GM12878 (cell line): Measurements from ENCODE around the gene MYG1. TPM values are rescaled to one million over a fixed set of nuclear protein-coding genes. Genes with fewer than 3 reads are reported as not detected.
A peak's percentile ranks its signal among the peaks of the same experiment; 100 is the strongest.

ENCODE experiments used
- ATAC-seq: fragments of 200-7000 bp; cut with Tn5 transposase; 3 replicates; pipeline ENCODE4 v1.9.1; 2020; ENCODE audit warnings: mild to moderate bottlenecking, moderate library complexity
- BruUV-seq: library from RNA; stranded (reverse); fragments of 400-500 nt; replicated peaks from 2 replicates; lab custom pipeline; 2021; lab: Mats Ljungman, UMichigan
- CTCF ChIA-PET: fragments of 300-600 bp; sonication (Branson Sonifier 250); formaldehyde crosslinking; extraction: SDS; loops from one replicate; lab custom pipeline; 2021; ENCODE audit warnings: inconsistent platforms; lab: Yijun Ruan, JAX
- POLR2A ChIA-PET: fragments of 350-600 bp; formaldehyde crosslinking; extraction: SDS; loops from one replicate; lab custom pipeline; 2021; ENCODE audit warnings: inconsistent platforms; lab: Charles Lee
- RAD21 ChIA-PET: fragments of 300-600 bp; sonication (Branson Sonifier 250); formaldehyde crosslinking; loops from one replicate; lab custom pipeline; 2023; ENCODE audit warnings: antibody characterized with exemption; ENCODE audit not compliant: unreplicated experiment; lab: Charles Lee
- SMC1A ChIA-PET: fragments of 300-600 bp; sonication (Branson Sonifier 250); formaldehyde crosslinking; loops from one replicate; lab custom pipeline; 2023; ENCODE audit not compliant: unreplicated experiment, uncharacterized antibody; lab: Charles Lee
- DNase-seq: peaks from one replicate; pipeline ENCODE4 v3.0.0-alpha.2; 2011; ENCODE audit warnings: low read depth, low spot score
- FAIRE-seq: peaks from 3 replicates; lab custom pipeline; 2011; peaks lifted over from hg19 to GRCh38; lab: Jason Lieb, UNC
- H2AFZ ChIP-seq: 2 replicates; pipeline ENCODE4 v1.6.0; 2011; ENCODE audit warnings: low read depth, low read length, control low read depth; ENCODE audit not compliant: control insufficient read depth
- H3K27ac ChIP-seq: 2 replicates; pipeline ENCODE4 v1.5.1; 2011; ENCODE audit warnings: control low read depth; ENCODE audit not compliant: control insufficient read depth, insufficient read depth
- H3K27me3 ChIP-seq, 2 experiments: replicated peaks in 1 of 2; 2 replicates each; pipeline versions ENCODE4 v1.6.0 to v1.6.1; 2011; ENCODE audit warnings: low read length in 1 of 2; ENCODE audit not compliant: control insufficient read depth in 2 of 2, insufficient read depth in 2 of 2
- H3K36me3 ChIP-seq, 2 experiments: 2 replicates each; pipeline ENCODE4 v1.5.1; 2011; ENCODE audit warnings: low read length in 1 of 2; ENCODE audit not compliant: control insufficient read depth in 2 of 2, insufficient read depth in 2 of 2
- H3K4me1 ChIP-seq: 2 replicates; pipeline ENCODE4 v1.6.1; 2011; ENCODE audit warnings: mild to moderate bottlenecking, low read length, moderate library complexity, mixed read lengths; ENCODE audit not compliant: control insufficient read depth, insufficient read depth
- H3K4me2 ChIP-seq: 2 replicates; pipeline ENCODE4 v1.6.0; 2011; ENCODE audit warnings: control low read depth; ENCODE audit not compliant: control insufficient read depth, insufficient read depth
- H3K4me3 ChIP-seq: fragments of 200-600 bp; sonication (generic); 2 replicates; pipeline ENCODE4 v1.5.1; 2016
- H3K79me2 ChIP-seq: 2 replicates; pipeline ENCODE4 v1.6.0; 2011; ENCODE audit warnings: low read length; ENCODE audit not compliant: control insufficient read depth, insufficient read depth
- H3K9ac ChIP-seq: 2 replicates; pipeline ENCODE4 v1.8.0; 2011; ENCODE audit warnings: low read length, control low read depth, mixed read lengths; ENCODE audit not compliant: control insufficient read depth, insufficient read depth
- H3K9me3 ChIP-seq: replicated peaks from 3 replicates; pipeline ENCODE4 v1.5.1; 2011; ENCODE audit warnings: mild to moderate bottlenecking, low read length; ENCODE audit not compliant: control insufficient read depth, insufficient read depth
- H4K20me1 ChIP-seq: 2 replicates; pipeline ENCODE4 v1.6.0; 2011; ENCODE audit not compliant: control insufficient read depth, insufficient read depth
- BCLAF1 ChIP-seq: fragments of 450-650 bp; IDR thresholded peaks from 2 replicates; pipeline ENCODE4 v1.6.1; 2017; ENCODE audit warnings: antibody characterized with exemption, mild to moderate bottlenecking, moderate library complexity
- EZH2 ChIP-seq: IDR thresholded peaks from 2 replicates; pipeline ENCODE4 v1.6.1; 2012; ENCODE audit warnings: low read depth, mild to moderate bottlenecking, control low read depth, inconsistent platforms, low read length, borderline replicate concordance; ENCODE audit not compliant: control insufficient read depth
- FOXM1 ChIP-seq: IDR thresholded peaks from 2 replicates; pipeline ENCODE4 v1.6.1; 2012; ENCODE audit warnings: low read depth, mild to moderate bottlenecking, inconsistent platforms, low read length, moderate library complexity
- HCFC1 ChIP-seq: fragments of 150-350 bp; IDR thresholded peaks from 2 replicates; pipeline ENCODE4 v1.6.1; 2014; ENCODE audit warnings: low read length
- MXI1 ChIP-seq: fragments of 150-350 bp; IDR thresholded peaks from 2 replicates; pipeline ENCODE4 v1.6.1; 2011; ENCODE audit warnings: low read depth, mild to moderate bottlenecking, inconsistent platforms, low read length, improper control_type of control experiment
- MYC ChIP-seq: IDR thresholded peaks from 2 replicates; pipeline ENCODE4 v1.6.1; 2011; ENCODE audit warnings: mild to moderate bottlenecking, low read length, moderate library complexity, inconsistent platforms; ENCODE audit not compliant: insufficient read depth, insufficient replicate concordance, insufficient read length, severe bottlenecking
- NR2C1 ChIP-seq: fragments of 450-650 bp; IDR thresholded peaks from 2 replicates; pipeline ENCODE4 v1.6.1; 2017; ENCODE audit warnings: antibody characterized with exemption, mild to moderate bottlenecking, moderate library complexity
- NR2F1 ChIP-seq: fragments of 450-650 bp; conservative IDR thresholded peaks from 2 replicates; pipeline ENCODE4 v1.6.1; 2017; ENCODE audit warnings: mild to moderate bottlenecking
- NRF1 ChIP-seq: conservative IDR thresholded peaks from 2 replicates; pipeline ENCODE4 v1.6.1; 2011; ENCODE audit warnings: mild to moderate bottlenecking, low read depth, low read length, improper control_type of control experiment
- PKNOX1 ChIP-seq: fragments of 450-650 bp; IDR thresholded peaks from 2 replicates; pipeline ENCODE4 v1.6.1; 2016; ENCODE audit warnings: mild to moderate bottlenecking
- SMARCA5 ChIP-seq: fragments of 450-650 bp; IDR thresholded peaks from 2 replicates; pipeline ENCODE4 v1.6.1; 2017; ENCODE audit warnings: mild to moderate bottlenecking
- SRF ChIP-seq, 2 experiments: IDR thresholded peaks; 2 replicates each; pipeline ENCODE4 v1.6.1; 2011; ENCODE audit warnings: low read depth in 2 of 2, low read length in 2 of 2, mild to moderate bottlenecking in 1 of 2, moderate library complexity in 1 of 2
- ZNF207 ChIP-seq: fragments of 450-650 bp; IDR thresholded peaks from 2 replicates; pipeline ENCODE4 v1.6.1; 2014; ENCODE audit warnings: antibody characterized with exemption, mild to moderate bottlenecking, borderline replicate concordance
- ZNF274 ChIP-seq: IDR thresholded peaks from one replicate; pipeline ENCODE4 v1.8.0; 2011; ENCODE audit not compliant: insufficient read length, insufficient read depth
- WGBS: methylation state at CpG from one replicate; pipeline ENCODE4 v1.1.6; 2016; ENCODE audit warnings: low lambda C conversion rate; ENCODE audit not compliant: insufficient replicate concordance, insufficient coverage; ENCODE audit errors: missing lambda C conversion rate; 5-methylcytosine and 5-hydroxymethylcytosine counted together
- in situ Hi-C: fragments of 300-500 bp; cut with MboI; formaldehyde crosslinking; loops from 9 replicates; pipeline ENCODE4 v1.14.3; 2018; ENCODE audit warnings: mixed read lengths
- intact Hi-C: fragments of 100-400 bp; cut with micrococcal nuclease; formaldehyde crosslinking; loops from one replicate; pipeline ENCODE4 v1.14.2; 2022; ENCODE audit not compliant: unreplicated experiment
- polyA plus RNA-seq, 11 experiments: library from polyadenylated mRNA; depleted of rRNA in 4 of 11; unstranded in 6 of 11; stranded (reverse) in 5 of 11; fragments of >200 nt; fragmentation: Nextera tagmentation in 4 of 11; fragmentation: Illumina TruSeq in 1 of 11; extraction: Ambion mirVana in 4 of 11; extraction: Trizol in 1 of 11; gene quantifications; 1 replicate in 1 of 11; 2 replicates in 10 of 11; pipeline versions ENCODE4 v1.2.1 to v1.2.3, GENCODE V29; 2011 to 2016; ENCODE audit warnings: inconsistent platforms in 2 of 11, missing spikeins in 2 of 11, low read depth in 1 of 11
- total RNA-seq, 4 experiments: library from RNA; depleted of rRNA in 3 of 4; stranded (reverse); fragments of >200 nt in 3 of 4; fragmentation: Illumina TruSeq in 1 of 4; extraction: Trizol in 1 of 4; gene quantifications; 2 replicates each; pipeline versions ENCODE4 v1.2.1 to v1.2.3, GENCODE V29; 2013 to 2021

The MYG1 gene
- total and polyA plus RNA-seq, 10 of the 15 experiments (the other 5 are each of a cell fraction or from before 2014, with no cell fraction given): 20.7 to 81.0 (median 49.4) TPM

DNA sequence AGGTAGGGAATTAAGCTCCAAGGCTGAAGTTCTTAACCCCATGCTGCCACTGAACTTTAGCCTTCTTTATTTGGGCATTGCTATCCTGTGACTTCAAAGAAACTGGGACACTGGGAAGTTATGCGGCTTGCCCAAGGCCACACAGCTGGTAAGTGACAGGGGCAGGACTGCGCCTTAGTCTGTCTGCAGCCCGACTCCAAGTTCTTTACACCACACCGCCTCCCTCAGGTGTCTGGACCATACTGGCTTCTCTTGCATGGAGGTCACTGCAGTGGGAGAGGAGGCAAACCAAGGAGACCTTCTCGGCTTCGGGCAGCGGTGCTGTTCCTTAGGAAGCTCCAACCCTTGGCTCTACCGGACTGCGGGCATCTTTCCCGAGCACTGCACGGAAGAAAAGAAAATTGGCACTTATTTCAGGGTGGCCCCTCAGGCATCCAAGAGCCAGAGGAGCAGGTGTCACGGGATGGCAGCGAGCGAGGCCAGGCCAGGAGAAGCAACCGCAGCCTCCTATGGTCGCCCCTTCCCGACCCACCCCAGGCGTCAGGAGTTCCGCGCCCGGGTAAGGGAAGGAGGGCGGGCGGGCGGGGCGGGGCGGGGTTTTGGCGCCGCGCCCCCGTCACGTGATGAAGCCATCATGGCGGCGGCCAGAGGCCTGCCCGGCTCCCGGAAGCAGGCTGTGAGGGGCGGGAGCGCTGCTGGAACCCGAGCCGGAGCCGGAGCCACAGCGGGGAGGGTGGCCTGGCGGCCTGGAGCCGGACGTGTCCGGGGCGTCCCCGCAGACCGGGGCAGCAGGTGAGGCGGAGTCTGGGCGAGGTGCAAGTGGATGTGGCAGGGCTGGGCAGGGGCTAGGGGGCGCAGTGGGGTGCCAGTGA, 47.8 kb upstream of the MYG1 start:
- CTCF ChIA-PET: interaction anchor here (0.7 to 7.4 kb wide), 24 partner anchors 9 to 93 kb away, joined by 3 to 136 read pairs (median 5); partner anchors contain the start of genes AAAS, ESPL1, ITGB7 and MYG1
- FAIRE-seq: peak; percentile 87
- 3% methylated on average over 36 of the region's 51 CpGs for whole genome bisulfite sequencing
- peak; percentile 37 for TF ChIP-seq MYC
- no peak for TF ChIP-seq NRF1
- TF ChIP-seq MXI1: peak; percentile 68
- TF ChIP-seq NR2C1: peak; percentile 10; the same call in 1 of the 2 replicates
- TF ChIP-seq PKNOX1: peak; percentile 71; the same call in 1 of the 2 replicates
- peak; percentile 58 for TF ChIP-seq HCFC1
- 0 out of 2 replicates have a peak, but pooled peaks have one; percentile 16 for TF ChIP-seq NR2F1
- no peak for TF ChIP-seq ZNF274
- peak; percentile 92 for TF ChIP-seq SMARCA5
- 0 out of 2 replicates have a peak, but pooled peaks have one; percentile 20 for TF ChIP-seq ZNF207
- no peak for TF ChIP-seq BCLAF1
- TF ChIP-seq EZH2: no peak
- TF ChIP-seq SRF (IDR thresholded peaks at IDR 0.05; ENCODE audit: low read depth in 2 of 2, low read length in 2 of 2): 0 out of 4 replicates have a peak, but pooled peaks of 1 of the 2 experiments have one; percentile 53
- no peak for TF ChIP-seq FOXM1

More for the DNA sequence above, 47.8 kb upstream of the MYG1 start:
- ChIA-PET POLR2A (interaction anchor here (0.8 to 4.0 kb wide), 6 partner anchors 17 to 53 kb away, joined by 3 to 19 read pairs (median 4); partner anchors contain the start of genes ESPL1 and PFDN5), SMC1A (interaction anchor here (0.5 to 6.4 kb wide), 15 partner anchors 12 to 186 kb away, joined by 3 to 63 read pairs (median 5); partner anchors contain the start of gene ESPL1), RAD21 (interaction anchor here (0.7 to 4.3 kb wide), 21 partner anchors 17 to 186 kb away, joined by 3 to 101 read pairs (median 4); partner anchors contain the start of genes CSAD, ESPL1, PFDN5 and ZNF740)
- TSS peak; percentile 90 for BruUV-seq
- DNase-seq: peak; percentile 24
- peak overlapping the region; percentile 99 for H3K4me3 ChIP-seq
- H3K9ac ChIP-seq: peak overlapping the region; percentile 91
- H3K27ac ChIP-seq: peak overlapping the region; percentile 66
- H3K36me3 ChIP-seq: peaks cover 0 to 4% of the 10 kb centered on the region in 2 experiments; a peak in 1 of 4 replicates
- H4K20me1 ChIP-seq: no peaks in the 10 kb centered on the region
- peaks cover 13% of the 10 kb centered on the region for H3K79me2 ChIP-seq
- peak overlapping the region; percentile 73 for H3K4me2 ChIP-seq
- no peaks in the 10 kb centered on the region for H3K9me3 ChIP-seq
- intact Hi-C loops: loop anchor here (2.0 kb wide), 2 partner anchors 31 to 39 kb away; no protein-coding TSS in a partner anchor
- peak; percentile 92 for ATAC-seq
- in situ Hi-C loops: no loop called here
- H3K4me1 ChIP-seq: peaks cover 28% of the 10 kb centered on the region
- peak overlapping the region; percentile 97 for H2AFZ ChIP-seq
- no peaks in the 10 kb centered on the region for H3K27me3 ChIP-seq
